SK-N-SH treated with all-trans-retinoic acid at 6 μM for 48 hours (cell line): ENCODE data around the gene SYCP2.

Experiments used
- ATAC-seq: fragments of 200-7000 bp; cut with Tn5 transposase; 3 replicates; pipeline ENCODE4 v1.9.1; 2020; ENCODE audit warnings: mild to moderate bottlenecking, moderate library complexity
- ARNTL ChIP-seq: fragments of 450-650 bp; formaldehyde crosslinking; IDR thresholded peaks from 2 replicates; pipeline ENCODE4 v1.5.0; 2020; ENCODE audit warnings: low read depth, mild to moderate bottlenecking, moderate library complexity, borderline replicate concordance
- BACH2 ChIP-seq: fragments of 250-450 bp; sonication (Bioruptor Pico); IDR thresholded peaks from 2 replicates; pipeline ENCODE4 v1.9.0; 2021; ENCODE audit warnings: mild to moderate bottlenecking, borderline replicate concordance
- ISL1 ChIP-seq: fragments of 250-450 bp; sonication (Bioruptor Pico); IDR thresholded peaks from 2 replicates; pipeline ENCODE4 v2.1.2; 2022; ENCODE audit warnings: mild to moderate bottlenecking, moderate library complexity
- OSR1 ChIP-seq: fragments of 250-450 bp; sonication (Bioruptor Pico); IDR thresholded peaks from 2 replicates; pipeline ENCODE4 v1.8.0; 2022; ENCODE audit warnings: moderate library complexity, mild to moderate bottlenecking, inconsistent platforms
- RARB ChIP-seq: fragments of 250-450 bp; sonication (Bioruptor Pico); IDR thresholded peaks from 2 replicates; pipeline ENCODE4 v1.8.0; 2021; ENCODE audit warnings: mild to moderate bottlenecking, moderate library complexity
- SNAI2 ChIP-seq: fragments of 250-450 bp; sonication (Bioruptor Pico); IDR thresholded peaks from 2 replicates; pipeline ENCODE4 v1.5.0; 2020; ENCODE audit warnings: mild to moderate bottlenecking, moderate library complexity
- TCF4 ChIP-seq: fragments of 250-450 bp; sonication (Bioruptor Pico); IDR thresholded peaks from 2 replicates; pipeline ENCODE4 v1.8.0; 2021; ENCODE audit warnings: mild to moderate bottlenecking, moderate library complexity, borderline replicate concordance
- ZC3H10 ChIP-seq: fragments of 250-450 bp; sonication (Bioruptor Pico); IDR thresholded peaks from 2 replicates; pipeline ENCODE4 v1.5.1; 2021; ENCODE audit warnings: mild to moderate bottlenecking, moderate library complexity
- ZFP3 ChIP-seq: fragments of 250-450 bp; sonication (Bioruptor Pico); IDR thresholded peaks from 2 replicates; pipeline ENCODE4 v1.5.0; 2020; ENCODE audit warnings: mild to moderate bottlenecking, moderate library complexity
- ZFP30 ChIP-seq: fragments of 450-650 bp; formaldehyde crosslinking; IDR thresholded peaks from 2 replicates; pipeline ENCODE4 v1.5.0; 2022; ENCODE audit warnings: mild to moderate bottlenecking, moderate library complexity
- ZNF565 ChIP-seq: fragments of 450-650 bp; formaldehyde crosslinking; conservative IDR thresholded peaks from 2 replicates; pipeline ENCODE4 v1.5.0; 2020; ENCODE audit warnings: low read depth, mild to moderate bottlenecking, moderate library complexity
- ZNF8 ChIP-seq: fragments of 450-650 bp; formaldehyde crosslinking; IDR thresholded peaks from 2 replicates; pipeline ENCODE4 v1.5.0; 2020; ENCODE audit warnings: mild to moderate bottlenecking, moderate library complexity
- TF ChIP-seq, protein P1 (sequence below): fragments of 250-450 bp; sonication (Bioruptor Pico); IDR thresholded peaks from 2 replicates; pipeline ENCODE4 v1.8.0; 2021; ENCODE audit warnings: low read depth, mild to moderate bottlenecking, moderate library complexity, borderline replicate concordance
- TF ChIP-seq, protein P2 (sequence below): fragments of 250-450 bp; sonication (Bioruptor Pico); IDR thresholded peaks from 2 replicates; pipeline ENCODE4 v1.5.0; 2020; ENCODE audit warnings: mild to moderate bottlenecking, moderate library complexity
- TF ChIP-seq, protein P3 (sequence below): fragments of 250-450 bp; sonication (Bioruptor Pico); IDR thresholded peaks from 2 replicates; pipeline ENCODE4 v1.5.1; 2020; ENCODE audit warnings: low read depth, mild to moderate bottlenecking, moderate library complexity
- TF ChIP-seq, protein P4 (sequence below): fragments of 250-450 bp; sonication (Bioruptor Pico); IDR thresholded peaks from 2 replicates; pipeline ENCODE4 v1.8.0; 2020; ENCODE audit warnings: mild to moderate bottlenecking, moderate library complexity, borderline replicate concordance
- TF ChIP-seq, protein P5 (sequence below): fragments of 250-450 bp; sonication (Bioruptor Pico); IDR thresholded peaks from 2 replicates; pipeline ENCODE4 v1.5.1; 2021; ENCODE audit warnings: mild to moderate bottlenecking, moderate library complexity

SYCP2 gene

DNA sequence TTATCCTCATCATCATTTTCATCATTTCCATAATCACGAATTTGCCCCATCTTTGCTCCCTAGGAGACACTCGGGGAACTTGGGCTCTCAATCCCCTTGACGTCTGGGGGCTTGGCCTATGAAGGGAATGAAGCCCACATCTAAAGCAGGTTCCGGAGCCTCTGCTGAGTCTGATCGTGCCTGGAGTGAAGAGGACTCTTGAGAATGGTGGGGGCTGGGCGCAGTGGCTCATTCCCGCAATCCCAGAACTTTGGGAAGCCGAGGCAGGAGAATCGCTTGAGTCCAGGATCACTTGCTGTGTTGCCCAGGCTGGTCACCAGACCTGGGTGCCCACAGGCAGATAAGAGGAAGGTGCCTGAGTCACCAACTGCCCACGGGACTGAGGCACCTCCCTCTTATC is 114.5 kb downstream of the SYCP2 start:
- no peak for TF ChIP-seq ISL1
- TF ChIP-seq, protein P1, sequence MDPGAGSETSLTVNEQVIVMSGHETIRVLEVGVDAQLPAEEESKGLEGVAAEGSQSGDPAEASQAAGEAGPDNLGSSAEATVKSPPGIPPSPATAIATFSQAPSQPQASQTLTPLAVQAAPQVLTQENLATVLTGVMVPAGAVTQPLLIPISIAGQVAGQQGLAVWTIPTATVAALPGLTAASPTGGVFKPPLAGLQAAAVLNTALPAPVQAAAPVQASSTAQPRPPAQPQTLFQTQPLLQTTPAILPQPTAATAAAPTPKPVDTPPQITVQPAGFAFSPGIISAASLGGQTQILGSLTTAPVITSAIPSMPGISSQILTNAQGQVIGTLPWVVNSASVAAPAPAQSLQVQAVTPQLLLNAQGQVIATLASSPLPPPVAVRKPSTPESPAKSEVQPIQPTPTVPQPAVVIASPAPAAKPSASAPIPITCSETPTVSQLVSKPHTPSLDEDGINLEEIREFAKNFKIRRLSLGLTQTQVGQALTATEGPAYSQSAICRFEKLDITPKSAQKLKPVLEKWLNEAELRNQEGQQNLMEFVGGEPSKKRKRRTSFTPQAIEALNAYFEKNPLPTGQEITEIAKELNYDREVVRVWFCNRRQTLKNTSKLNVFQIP (CRISPR knock-in tag) = no peak
- TF ChIP-seq, protein P2, sequence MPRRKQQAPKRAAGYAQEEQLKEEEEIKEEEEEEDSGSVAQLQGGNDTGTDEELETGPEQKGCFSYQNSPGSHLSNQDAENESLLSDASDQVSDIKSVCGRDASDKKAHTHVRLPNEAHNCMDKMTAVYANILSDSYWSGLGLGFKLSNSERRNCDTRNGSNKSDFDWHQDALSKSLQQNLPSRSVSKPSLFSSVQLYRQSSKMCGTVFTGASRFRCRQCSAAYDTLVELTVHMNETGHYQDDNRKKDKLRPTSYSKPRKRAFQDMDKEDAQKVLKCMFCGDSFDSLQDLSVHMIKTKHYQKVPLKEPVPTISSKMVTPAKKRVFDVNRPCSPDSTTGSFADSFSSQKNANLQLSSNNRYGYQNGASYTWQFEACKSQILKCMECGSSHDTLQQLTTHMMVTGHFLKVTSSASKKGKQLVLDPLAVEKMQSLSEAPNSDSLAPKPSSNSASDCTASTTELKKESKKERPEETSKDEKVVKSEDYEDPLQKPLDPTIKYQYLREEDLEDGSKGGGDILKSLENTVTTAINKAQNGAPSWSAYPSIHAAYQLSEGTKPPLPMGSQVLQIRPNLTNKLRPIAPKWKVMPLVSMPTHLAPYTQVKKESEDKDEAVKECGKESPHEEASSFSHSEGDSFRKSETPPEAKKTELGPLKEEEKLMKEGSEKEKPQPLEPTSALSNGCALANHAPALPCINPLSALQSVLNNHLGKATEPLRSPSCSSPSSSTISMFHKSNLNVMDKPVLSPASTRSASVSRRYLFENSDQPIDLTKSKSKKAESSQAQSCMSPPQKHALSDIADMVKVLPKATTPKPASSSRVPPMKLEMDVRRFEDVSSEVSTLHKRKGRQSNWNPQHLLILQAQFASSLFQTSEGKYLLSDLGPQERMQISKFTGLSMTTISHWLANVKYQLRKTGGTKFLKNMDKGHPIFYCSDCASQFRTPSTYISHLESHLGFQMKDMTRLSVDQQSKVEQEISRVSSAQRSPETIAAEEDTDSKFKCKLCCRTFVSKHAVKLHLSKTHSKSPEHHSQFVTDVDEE (CRISPR knock-in tag) = no peak
- TF ChIP-seq, protein P3, sequence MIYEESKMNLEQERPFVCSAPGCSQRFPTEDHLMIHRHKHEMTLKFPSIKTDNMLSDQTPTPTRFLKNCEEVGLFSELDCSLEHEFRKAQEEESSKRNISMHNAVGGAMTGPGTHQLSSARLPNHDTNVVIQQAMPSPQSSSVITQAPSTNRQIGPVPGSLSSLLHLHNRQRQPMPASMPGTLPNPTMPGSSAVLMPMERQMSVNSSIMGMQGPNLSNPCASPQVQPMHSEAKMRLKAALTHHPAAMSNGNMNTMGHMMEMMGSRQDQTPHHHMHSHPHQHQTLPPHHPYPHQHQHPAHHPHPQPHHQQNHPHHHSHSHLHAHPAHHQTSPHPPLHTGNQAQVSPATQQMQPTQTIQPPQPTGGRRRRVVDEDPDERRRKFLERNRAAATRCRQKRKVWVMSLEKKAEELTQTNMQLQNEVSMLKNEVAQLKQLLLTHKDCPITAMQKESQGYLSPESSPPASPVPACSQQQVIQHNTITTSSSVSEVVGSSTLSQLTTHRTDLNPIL (CRISPR knock-in tag) = no peak
- no peak for ATAC-seq

DNA sequence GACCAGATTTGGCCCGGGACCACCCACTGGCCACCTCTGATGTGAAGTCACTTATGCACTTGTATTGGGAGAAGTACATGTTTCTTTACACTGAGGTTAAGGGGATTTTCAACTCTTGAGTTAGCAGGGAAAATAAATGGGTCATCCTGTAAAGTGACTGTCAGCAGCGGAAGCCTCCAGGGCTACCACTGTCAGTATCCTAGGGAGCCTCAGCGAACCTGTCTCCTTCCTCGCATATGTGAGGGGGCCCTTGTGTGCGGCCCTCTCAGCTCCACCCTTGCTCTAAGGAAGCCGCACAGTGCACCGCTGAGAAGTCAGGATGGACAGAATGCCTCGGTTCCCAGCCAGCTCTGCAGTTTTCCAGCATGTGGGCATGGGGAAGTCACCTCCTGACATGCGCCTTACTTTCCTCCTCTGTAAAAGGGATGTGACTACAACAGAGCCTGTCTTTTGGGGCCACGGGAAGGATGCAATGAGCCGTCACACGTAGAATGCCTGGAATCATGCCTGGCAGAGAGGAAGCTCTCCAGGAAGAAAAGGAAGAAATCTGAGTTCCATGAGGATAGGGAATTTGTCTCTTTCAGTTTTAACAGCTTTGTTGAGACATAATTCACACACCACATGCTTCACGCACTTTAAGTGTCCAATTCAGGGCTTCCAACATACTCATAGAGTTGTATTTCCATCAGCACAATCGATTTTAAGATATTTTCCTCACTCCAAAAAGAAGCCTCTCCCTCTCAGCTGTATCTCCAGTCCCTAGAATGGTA is 115.4 kb downstream of the SYCP2 start:
- ATAC-seq = no peak
- TF ChIP-seq, protein P3 (CRISPR knock-in tag) = no peak
- TF ChIP-seq, protein P4, sequence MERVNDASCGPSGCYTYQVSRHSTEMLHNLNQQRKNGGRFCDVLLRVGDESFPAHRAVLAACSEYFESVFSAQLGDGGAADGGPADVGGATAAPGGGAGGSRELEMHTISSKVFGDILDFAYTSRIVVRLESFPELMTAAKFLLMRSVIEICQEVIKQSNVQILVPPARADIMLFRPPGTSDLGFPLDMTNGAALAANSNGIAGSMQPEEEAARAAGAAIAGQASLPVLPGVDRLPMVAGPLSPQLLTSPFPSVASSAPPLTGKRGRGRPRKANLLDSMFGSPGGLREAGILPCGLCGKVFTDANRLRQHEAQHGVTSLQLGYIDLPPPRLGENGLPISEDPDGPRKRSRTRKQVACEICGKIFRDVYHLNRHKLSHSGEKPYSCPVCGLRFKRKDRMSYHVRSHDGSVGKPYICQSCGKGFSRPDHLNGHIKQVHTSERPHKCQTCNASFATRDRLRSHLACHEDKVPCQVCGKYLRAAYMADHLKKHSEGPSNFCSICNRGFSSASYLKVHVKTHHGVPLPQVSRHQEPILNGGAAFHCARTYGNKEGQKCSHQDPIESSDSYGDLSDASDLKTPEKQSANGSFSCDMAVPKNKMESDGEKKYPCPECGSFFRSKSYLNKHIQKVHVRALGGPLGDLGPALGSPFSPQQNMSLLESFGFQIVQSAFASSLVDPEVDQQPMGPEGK (CRISPR knock-in tag) = no peak
- TF ChIP-seq, protein P1 (CRISPR knock-in tag) = no peak
- TF ChIP-seq SNAI2 (no peak), ZC3H10 (CRISPR knock-in tag) (no peak), OSR1 (CRISPR knock-in tag) (no peak), ISL1 (no peak), RARB (CRISPR knock-in tag) (no peak), ZFP30 (no peak), ZNF565 (CRISPR knock-in tag) (no peak), TCF4 (no peak)
- TF ChIP-seq, protein P5, sequence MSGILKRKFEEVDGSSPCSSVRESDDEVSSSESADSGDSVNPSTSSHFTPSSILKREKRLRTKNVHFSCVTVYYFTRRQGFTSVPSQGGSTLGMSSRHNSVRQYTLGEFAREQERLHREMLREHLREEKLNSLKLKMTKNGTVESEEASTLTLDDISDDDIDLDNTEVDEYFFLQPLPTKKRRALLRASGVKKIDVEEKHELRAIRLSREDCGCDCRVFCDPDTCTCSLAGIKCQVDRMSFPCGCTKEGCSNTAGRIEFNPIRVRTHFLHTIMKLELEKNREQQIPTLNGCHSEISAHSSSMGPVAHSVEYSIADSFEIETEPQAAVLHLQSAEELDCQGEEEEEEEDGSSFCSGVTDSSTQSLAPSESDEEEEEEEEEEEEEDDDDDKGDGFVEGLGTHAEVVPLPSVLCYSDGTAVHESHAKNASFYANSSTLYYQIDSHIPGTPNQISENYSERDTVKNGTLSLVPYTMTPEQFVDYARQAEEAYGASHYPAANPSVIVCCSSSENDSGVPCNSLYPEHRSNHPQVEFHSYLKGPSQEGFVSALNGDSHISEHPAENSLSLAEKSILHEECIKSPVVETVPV (CRISPR knock-in tag) = no peak

DNA sequence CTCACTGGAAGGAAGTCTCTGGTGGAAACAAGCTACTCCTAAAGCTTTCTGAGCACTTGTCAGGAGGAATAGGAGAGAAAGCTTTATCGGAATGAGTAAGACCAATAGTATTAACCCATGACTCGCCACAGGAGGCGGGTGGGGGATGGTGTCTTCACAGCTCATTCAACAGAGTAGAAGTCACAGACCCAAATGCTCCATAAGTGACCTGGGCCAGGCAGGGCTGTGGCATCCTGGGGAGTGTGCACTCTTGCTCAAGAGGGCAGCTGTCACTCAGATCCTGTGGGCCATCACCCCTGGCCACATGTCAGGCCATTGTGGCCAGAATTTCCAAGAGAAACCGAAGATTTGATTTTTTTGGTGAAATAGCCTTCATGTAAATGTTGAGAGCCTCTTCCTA is 116.0 kb downstream of the SYCP2 start:
- no peak for ATAC-seq
- TF ChIP-seq TCF4 = no peak
- TF ChIP-seq, protein P2 (CRISPR knock-in tag) = no peak
- TF ChIP-seq, protein P4 (CRISPR knock-in tag) = no peak
- no peak for TF ChIP-seq ISL1
- no peak for TF ChIP-seq ARNTL (CRISPR knock-in tag)
- TF ChIP-seq ZFP3 (CRISPR knock-in tag) = no peak
- no peak for TF ChIP-seq BACH2 (CRISPR knock-in tag)
- TF ChIP-seq ZNF8 (CRISPR knock-in tag) = no peak
- no peak for TF ChIP-seq OSR1 (CRISPR knock-in tag)
- no peak for TF ChIP-seq ZC3H10 (CRISPR knock-in tag)
- no peak for TF ChIP-seq SNAI2
- TF ChIP-seq ZFP30 = no peak
- TF ChIP-seq ZNF565 (CRISPR knock-in tag) = no peak
